ENCODE results near the gene CERKL. TPM values are rescaled to one million over a fixed set of nuclear protein-coding genes. Genes with fewer than 3 reads are reported as not detected.

CERKL gene
- total RNA-seq, 2 donors from 2014 or later = 0.52 to 0.66 TPM

GRCh38 chr2:181694271-181694670 is 37.4 kb upstream of the CERKL start:
- Histone ChIP-seq H3K9me3 (no peaks in the 10 kb centered on the region), H3K36me3 (replicated peaks in 1 of 2; ENCODE audit: insufficient read depth in 1 of 2, low read depth in 2 of 2) (no peaks in the 10 kb centered on the region), H3K4me3 (no peak overlapping the region), H3K27ac (no peak overlapping the region), H3K27me3 (no peaks in the 10 kb centered on the region), H3K4me1 (no peaks in the 10 kb centered on the region)
- no peak for TF ChIP-seq CTCF (IDR thresholded peaks at IDR 0.05)
- no peak for TF ChIP-seq POLR2A (IDR thresholded peaks at IDR 0.05)
- WGBS, 2 donors = 86 to 88% methylated on average over 17 of the region's 17 CpGs
- DNase-seq = no peak
- no peak for ATAC-seq
- intact Hi-C loops (cut with DNase I) = no loop called here

GRCh38 chr2:181690860-181691259 is 34.0 kb upstream of the CERKL start:
- DNase-seq = no peak
- no peaks in the 10 kb centered on the region for H3K27me3 ChIP-seq
- no peaks in the 10 kb centered on the region for H3K9me3 ChIP-seq
- H3K4me1 ChIP-seq = no peaks in the 10 kb centered on the region
- H3K36me3 ChIP-seq (replicated peaks in 1 of 2; ENCODE audit: insufficient read depth in 1 of 2, low read depth in 2 of 2) = no peaks in the 10 kb centered on the region
- WGBS, 2 donors = 71 to 73% methylated on average over 2 of the region's 2 CpGs
- no peak for TF ChIP-seq POLR2A (IDR thresholded peaks at IDR 0.05)
- TF ChIP-seq CTCF (IDR thresholded peaks at IDR 0.05) = no peak
- ATAC-seq = no peak
- H3K4me3 ChIP-seq = no peak overlapping the region
- intact Hi-C loops (cut with DNase I) = no loop called here
- H3K27ac ChIP-seq = no peak overlapping the region

DNA sequence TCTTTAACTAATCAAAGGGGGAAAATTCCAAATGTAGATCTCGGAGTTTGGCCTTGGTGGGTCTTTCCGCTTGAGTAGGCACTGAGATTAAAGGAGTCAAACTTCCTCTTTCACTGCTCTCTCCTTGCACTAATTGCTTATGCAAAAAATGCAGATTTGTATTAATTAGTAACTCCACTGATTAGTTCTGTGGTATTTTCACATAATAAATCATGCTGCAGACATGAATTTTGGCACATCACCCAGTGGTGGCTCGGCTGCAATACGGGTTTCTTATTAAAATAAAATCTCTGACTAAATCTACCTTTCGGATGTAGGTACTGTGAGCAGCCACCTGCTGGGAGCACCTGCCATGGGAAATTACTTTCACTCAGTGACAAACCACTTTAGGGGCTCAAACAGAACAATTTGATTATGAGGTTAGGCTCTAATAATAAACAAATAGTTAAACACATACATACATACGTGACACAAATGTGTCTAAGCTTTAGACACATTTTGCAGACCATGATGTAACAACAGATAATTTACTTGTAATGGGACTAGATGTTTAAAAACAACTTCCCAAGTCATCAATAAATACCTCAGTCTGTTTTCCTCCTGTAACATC is 29.8 kb upstream of the CERKL start:
- ATAC-seq = no peak
- H3K27ac ChIP-seq = no peak overlapping the region

DNA sequence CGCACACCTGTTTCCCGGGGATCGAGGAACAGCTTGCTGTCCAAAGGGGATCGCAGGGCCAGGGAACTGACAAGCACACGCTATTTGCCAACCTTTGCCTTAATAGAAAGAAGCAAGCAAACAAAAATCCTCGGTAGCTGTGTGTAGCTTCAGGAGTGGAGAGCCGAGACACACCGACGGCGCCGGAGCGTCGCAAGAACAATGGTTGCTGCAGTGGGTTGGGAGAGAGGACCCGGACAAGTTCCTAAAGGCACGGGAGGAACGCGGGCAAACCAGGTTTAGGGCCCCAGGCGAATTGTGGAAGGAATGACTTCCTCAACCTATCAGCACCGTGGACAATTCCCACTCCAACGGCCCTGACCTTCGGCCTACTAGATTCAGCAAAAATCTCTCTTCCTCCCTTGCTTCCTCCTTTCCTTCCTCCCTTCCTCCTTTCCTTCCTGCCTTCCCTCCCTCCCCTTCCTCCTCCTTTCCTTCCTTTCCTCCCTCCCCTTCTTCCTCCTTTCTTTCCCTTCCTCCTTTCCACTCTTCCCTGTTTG is 28.3 kb upstream of the CERKL start:
- DNase-seq = peak in 1 of 4 donors; percentile 11
- peaks cover 0 to 33% of the 10 kb centered on the region in 2 donors for H3K27me3 ChIP-seq
- H3K9me3 ChIP-seq = no peaks in the 10 kb centered on the region
- 10% methylated on average over 21 of the region's 21 CpGs for whole genome bisulfite sequencing, 2 donors
- intact Hi-C loops (cut with DNase I) = no loop called here
- H3K4me1 ChIP-seq = peaks cover 27% of the 10 kb centered on the region
- no peak for TF ChIP-seq POLR2A (IDR thresholded peaks at IDR 0.05)
- TF ChIP-seq CTCF (IDR thresholded peaks at IDR 0.05) = no peak
- no peaks in the 10 kb centered on the region for H3K36me3 ChIP-seq (replicated peaks in 1 of 2; ENCODE audit: insufficient read depth in 1 of 2, low read depth in 2 of 2)
- ATAC-seq = no peak
- H3K27ac ChIP-seq = no peak overlapping the region
- no peak overlapping the region for H3K4me3 ChIP-seq

More for the DNA sequence above, 29.8 kb upstream of the CERKL start:
- intact Hi-C loops (cut with DNase I) = no loop called here
- no peak for DNase-seq
- Histone ChIP-seq H3K4me3 (no peak overlapping the region), H3K36me3 (replicated peaks in 1 of 2; ENCODE audit: insufficient read depth in 1 of 2, low read depth in 2 of 2) (no peaks in the 10 kb centered on the region), H3K27me3 (peaks cover 0 to 23% of the 10 kb centered on the region in 2 donors), H3K9me3 (no peaks in the 10 kb centered on the region), H3K4me1 (peaks cover 16% of the 10 kb centered on the region)
- TF ChIP-seq POLR2A (IDR thresholded peaks at IDR 0.05) (no peak), CTCF (IDR thresholded peaks at IDR 0.05) (no peak)
- WGBS, 2 donors = 37 to 54% methylated on average over 6 of the region's 6 CpGs
